NCI-H2171 treated with DMSO at 0.1 percent for 48 hours (cell line): ENCODE data around the gene KRTAP12-2.
"Not testable (repeated sequence)": the region's sequence is repeated elsewhere in the genome, so short reads cannot be mapped to it uniquely, and the experiment has no call there.

ENCODE experiments used
- DNase-seq: peaks from one replicate; lab custom pipeline; 2025; lab: John Stamatoyannopoulos, UW

The KRTAP12-2 gene

GRCh38 chr21:44702111-44702972 lies 35.6 kb upstream of the KRTAP12-2 start:
- peak; percentile 62 for DNase-seq

- DNase-seq = peak; percentile 90
Measured at GRCh38 chr21:44701541-44701940, 34.8 kb upstream of the KRTAP12-2 start.

GRCh38 chr21:44701023-44701400 lies 34.3 kb upstream of the KRTAP12-2 start:
- DNase-seq = peak; percentile 55

- no peak for DNase-seq
Measured at GRCh38 chr21:44700101-44701022, 33.6 kb upstream of the KRTAP12-2 start.

GRCh38 chr21:44699502-44700001 lies 32.8 kb upstream of the KRTAP12-2 start:
- no peak for DNase-seq

- no peak for DNase-seq
Measured at GRCh38 chr21:44697811-44698734, 31.3 kb upstream of the KRTAP12-2 start.

GRCh38 chr21:44697172-44697810 lies 30.6 kb upstream of the KRTAP12-2 start, which contains the start of gene KRTAP10-12:
KRTAP10-12 (plus strand) TSS chr21:44697172; CDS start chr21:44697202, 30 bp downstream.
- not testable (repeated sequence) for DNase-seq

- DNase-seq = no peak
Measured at GRCh38 chr21:44696572-44696971, 29.8 kb upstream of the KRTAP12-2 start.

GRCh38 chr21:44695641-44696040 lies 28.9 kb upstream of the KRTAP12-2 start:
- DNase-seq = no peak

- no peak for DNase-seq
Measured at GRCh38 chr21:44695184-44695583, 28.5 kb upstream of the KRTAP12-2 start.

GRCh38 chr21:44694776-44695175 lies 28.0 kb upstream of the KRTAP12-2 start:
- DNase-seq = no peak

- DNase-seq = no peak
Measured at GRCh38 chr21:44692798-44693512, 26.2 kb upstream of the KRTAP12-2 start.

- no peak for DNase-seq
Measured at GRCh38 chr21:44691686-44692085, 25.0 kb upstream of the KRTAP12-2 start.

GRCh38 chr21:44689740-44690139 lies 23.0 kb upstream of the KRTAP12-2 start:
- DNase-seq = not testable (repeated sequence)

- DNase-seq = peak; percentile 88
Measured at GRCh38 chr21:44687671-44688070, 20.9 kb upstream of the KRTAP12-2 start.

GRCh38 chr21:44686843-44687561 lies 20.3 kb upstream of the KRTAP12-2 start:
- DNase-seq = peak; percentile 74

GRCh38 chr21:44686000-44686781 lies 19.5 kb upstream of the KRTAP12-2 start:
- DNase-seq = no peak

GRCh38 chr21:44685050-44685449 lies 18.3 kb upstream of the KRTAP12-2 start:
- DNase-seq = not testable (repeated sequence)

- DNase-seq = no peak
Measured at GRCh38 chr21:44684483-44684882, 17.8 kb upstream of the KRTAP12-2 start.
